Keratinocyte (primary cell): ENCODE measurements around the gene UNC13A.

Experiments used
- CTCF ChIP-seq, 3 experiments: IDR thresholded peaks in 1 of 3; conservative IDR thresholded peaks in 1 of 3; optimal IDR thresholded peaks in 1 of 3; 2 replicates in 2 of 3; 3 replicates in 1 of 3; pipeline versions ENCODE3 to v1.5.1; 2011; ENCODE audit warnings: low read length in 3 of 3, mild to moderate bottlenecking in 3 of 3, moderate library complexity in 2 of 3, control low read depth in 1 of 3, inconsistent platforms in 1 of 3; ENCODE audit not compliant: insufficient read depth in 2 of 3; ENCODE audit errors: extremely low read depth in 1 of 3
- EZH2 ChIP-seq: IDR thresholded peaks from one replicate; pipeline ENCODE4 v1.6.1; 2012; ENCODE audit warnings: inconsistent platforms, mild to moderate bottlenecking, low read length, moderate library complexity

- TF ChIP-seq CTCF (optimal IDR thresholded peaks at IDR 0.05 in 1 of 3, IDR thresholded peaks at IDR 0.05 in 1 of 3, conservative IDR thresholded peaks at IDR 0.05 in 1 of 3; ENCODE audit: extremely low read depth in 1 of 3, insufficient read depth in 2 of 3, low read length in 3 of 3) = no peak
- no peak for TF ChIP-seq EZH2
Measured at GRCh38 chr19:17647071-17648020, 40.8 kb downstream of the UNC13A start.
